ENCODE data around the gene PTGIS. TPM values are rescaled to one million over a fixed set of nuclear protein-coding genes. Genes with fewer than 3 reads are reported as not detected.
A peak's percentile ranks its signal among the peaks of the same experiment; 100 is the strongest.

PTGIS gene
- total RNA-seq, 1 donor from 2014 or later, result 31.3 TPM

DNA sequence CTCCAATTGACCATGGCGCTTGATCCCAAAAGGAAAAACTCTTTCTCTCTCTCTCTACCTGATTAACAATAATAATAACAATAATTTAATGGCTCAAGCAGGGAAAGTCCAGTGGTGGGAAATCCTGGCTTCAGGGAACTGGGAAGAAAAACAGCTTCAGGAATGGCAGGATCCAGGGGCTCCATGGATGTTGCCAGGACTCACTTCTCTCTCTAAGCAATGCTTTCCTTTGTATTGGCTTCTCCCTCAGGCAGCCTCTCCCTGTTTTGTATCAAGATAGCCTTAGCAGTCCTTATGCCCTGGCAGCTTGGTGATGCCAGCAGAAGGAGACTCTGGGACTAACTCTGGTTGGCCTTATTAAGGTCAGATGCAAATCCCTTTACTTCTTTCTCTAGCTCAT lies 13.5 kb upstream of the PTGIS start:
- no peak for DNase-seq (ENCODE audit: low spot score)
- H3K27me3 ChIP-seq, result no peaks in the 10 kb centered on the region
- H3K79me2 ChIP-seq (ENCODE audit: low read depth), result no peaks in the 10 kb centered on the region
- H3K36me3 ChIP-seq, result no peaks in the 10 kb centered on the region
- no peaks in the 10 kb centered on the region for H3K9me3 ChIP-seq (ENCODE audit: low read depth)
- H3K27me3 Mint-ChIP-seq (ENCODE audit: insufficient read depth, low read depth), result peaks cover 2% of the 10 kb centered on the region
- peaks cover 4% of the 10 kb centered on the region for H3F3A ChIP-seq (ENCODE audit: low read depth)
- H3K9ac ChIP-seq, result no peak overlapping the region
- TF ChIP-seq EZH2phosphoT487 (IDR thresholded peaks at IDR 0.05), result no peak
- peaks cover 11% of the 10 kb centered on the region for H3K4me1 Mint-ChIP-seq
- no peak overlapping the region for H3K4me3 Mint-ChIP-seq
- no peak overlapping the region for H3K4me3 ChIP-seq
- no peaks in the 10 kb centered on the region for H3K36me3 Mint-ChIP-seq
- no peak overlapping the region for H3K27ac Mint-ChIP-seq
- no peaks in the 10 kb centered on the region for H4K20me1 ChIP-seq (ENCODE audit: low read depth)
- no peak overlapping the region for H3K4me2 ChIP-seq
- peaks cover 7% of the 10 kb centered on the region for H3K4me1 ChIP-seq
- H3K27ac ChIP-seq, result no peak overlapping the region
- peaks cover 4% of the 10 kb centered on the region for H3K9me3 Mint-ChIP-seq
- H2AFZ ChIP-seq (replicated peaks), result no peak overlapping the region

DNA sequence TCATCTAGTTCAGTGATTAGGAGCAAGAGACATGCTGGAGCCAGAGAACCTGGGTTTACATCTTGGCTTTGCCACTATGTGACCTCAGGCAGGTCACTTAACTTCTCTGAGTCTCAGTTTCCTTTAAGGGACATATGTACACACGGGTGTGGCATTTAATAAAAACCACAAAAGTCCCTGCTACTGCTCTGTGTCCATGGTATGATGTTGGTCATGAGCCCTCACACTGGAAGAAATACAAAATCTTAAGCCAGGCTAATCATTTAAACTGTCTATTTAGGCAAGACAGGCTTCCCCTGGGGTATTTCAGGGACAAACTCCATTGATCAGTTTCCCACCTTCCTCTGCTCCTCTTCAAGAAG lies 12.9 kb upstream of the PTGIS start:
- Histone ChIP-seq H3K27ac (no peak overlapping the region), H2AFZ (replicated peaks) (no peak overlapping the region), H3K4me2 (no peak overlapping the region), H3K9me3 (ENCODE audit: low read depth) (no peaks in the 10 kb centered on the region), H4K20me1 (ENCODE audit: low read depth) (no peaks in the 10 kb centered on the region), H3K4me1 (peaks cover 7% of the 10 kb centered on the region), H3K79me2 (ENCODE audit: low read depth) (no peaks in the 10 kb centered on the region), H3K4me3 (no peak overlapping the region), H3K9ac (no peak overlapping the region), H3K36me3 (no peaks in the 10 kb centered on the region), H3F3A (ENCODE audit: low read depth) (peaks cover 4% of the 10 kb centered on the region), H3K27me3 (no peaks in the 10 kb centered on the region)
- no peak for TF ChIP-seq EZH2 (IDR thresholded peaks at IDR 0.05)
- TF ChIP-seq, protein P1, sequence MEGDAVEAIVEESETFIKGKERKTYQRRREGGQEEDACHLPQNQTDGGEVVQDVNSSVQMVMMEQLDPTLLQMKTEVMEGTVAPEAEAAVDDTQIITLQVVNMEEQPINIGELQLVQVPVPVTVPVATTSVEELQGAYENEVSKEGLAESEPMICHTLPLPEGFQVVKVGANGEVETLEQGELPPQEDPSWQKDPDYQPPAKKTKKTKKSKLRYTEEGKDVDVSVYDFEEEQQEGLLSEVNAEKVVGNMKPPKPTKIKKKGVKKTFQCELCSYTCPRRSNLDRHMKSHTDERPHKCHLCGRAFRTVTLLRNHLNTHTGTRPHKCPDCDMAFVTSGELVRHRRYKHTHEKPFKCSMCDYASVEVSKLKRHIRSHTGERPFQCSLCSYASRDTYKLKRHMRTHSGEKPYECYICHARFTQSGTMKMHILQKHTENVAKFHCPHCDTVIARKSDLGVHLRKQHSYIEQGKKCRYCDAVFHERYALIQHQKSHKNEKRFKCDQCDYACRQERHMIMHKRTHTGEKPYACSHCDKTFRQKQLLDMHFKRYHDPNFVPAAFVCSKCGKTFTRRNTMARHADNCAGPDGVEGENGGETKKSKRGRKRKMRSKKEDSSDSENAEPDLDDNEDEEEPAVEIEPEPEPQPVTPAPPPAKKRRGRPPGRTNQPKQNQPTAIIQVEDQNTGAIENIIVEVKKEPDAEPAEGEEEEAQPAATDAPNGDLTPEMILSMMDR (IDR thresholded peaks at IDR 0.05), result no peak
- TF ChIP-seq EZH2phosphoT487 (IDR thresholded peaks at IDR 0.05), result no peak
- H3K27me3 Mint-ChIP-seq (ENCODE audit: insufficient read depth, low read depth), result peaks cover 2% of the 10 kb centered on the region
- H3K4me3 Mint-ChIP-seq, result no peak overlapping the region
- DNase-seq (ENCODE audit: low spot score), result no peak
- no peak overlapping the region for H3K27ac Mint-ChIP-seq
- no peaks in the 10 kb centered on the region for H3K36me3 Mint-ChIP-seq
- H3K4me1 Mint-ChIP-seq, result peaks cover 11% of the 10 kb centered on the region
- H3K9me3 Mint-ChIP-seq, result peaks cover 4% of the 10 kb centered on the region

DNA sequence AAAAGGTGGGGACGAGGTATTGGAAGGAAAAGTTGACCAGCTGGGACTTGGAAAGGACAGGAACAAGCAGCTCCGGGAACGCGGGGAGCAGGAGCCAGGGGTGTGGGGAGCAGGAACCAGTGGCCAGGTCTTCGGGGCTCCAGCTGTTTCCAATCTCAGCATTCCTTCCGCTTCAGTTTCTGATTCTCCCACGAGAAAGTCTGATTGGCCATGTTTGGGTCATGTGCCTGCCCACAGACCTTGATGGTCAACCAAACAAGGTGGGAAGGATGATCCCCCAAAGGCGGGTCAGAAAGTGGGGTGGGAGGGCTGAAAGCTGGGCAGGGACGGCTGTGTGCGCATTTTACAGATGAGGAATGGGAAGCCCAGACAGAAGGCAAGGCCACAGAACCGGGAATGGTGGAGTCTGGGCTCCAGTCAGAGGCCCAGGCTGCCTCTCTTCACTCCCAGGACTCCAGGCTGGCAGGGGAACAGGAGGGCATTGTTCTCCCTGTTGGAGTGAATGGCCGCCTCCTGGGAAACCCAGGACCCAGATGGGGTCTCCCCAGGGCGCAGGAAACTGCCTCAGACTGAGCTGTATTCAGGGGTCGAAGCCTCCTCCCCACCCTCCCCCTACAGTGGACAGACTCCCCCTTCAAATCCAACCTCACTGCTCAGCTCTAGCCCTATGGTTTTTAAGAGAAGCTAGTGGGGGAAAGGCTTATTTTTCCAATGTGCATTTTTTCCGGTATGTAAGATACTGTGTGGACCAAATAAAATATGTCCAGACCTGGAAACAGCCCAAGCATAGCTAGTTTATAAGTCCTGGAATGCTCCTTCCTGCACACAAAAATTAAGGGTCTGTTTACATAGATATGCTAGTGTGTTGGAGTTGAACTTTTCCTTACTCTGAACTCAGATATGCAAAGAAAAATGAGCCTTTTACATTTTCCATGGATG lies 12.2 kb upstream of the PTGIS start:
- Histone ChIP-seq H3K27ac (no peak overlapping the region), H3K27me3 (no peaks in the 10 kb centered on the region), H3K4me3 (no peak overlapping the region), H3K9me3 (ENCODE audit: low read depth) (no peaks in the 10 kb centered on the region), H3F3A (ENCODE audit: low read depth) (peaks cover 4% of the 10 kb centered on the region), H3K36me3 (no peaks in the 10 kb centered on the region), H3K79me2 (ENCODE audit: low read depth) (no peaks in the 10 kb centered on the region), H2AFZ (replicated peaks) (peak overlapping the region; percentile 88), H3K4me1 (peaks cover 7% of the 10 kb centered on the region), H4K20me1 (ENCODE audit: low read depth) (no peaks in the 10 kb centered on the region), H3K9ac (no peak overlapping the region), H3K4me2 (no peak overlapping the region)
- H3K4me3 Mint-ChIP-seq, result no peak overlapping the region
- peaks cover 4% of the 10 kb centered on the region for H3K9me3 Mint-ChIP-seq
- no peak for TF ChIP-seq EZH2phosphoT487 (IDR thresholded peaks at IDR 0.05)
- no peak for TF ChIP-seq EZH2 (IDR thresholded peaks at IDR 0.05)
- TF ChIP-seq, protein P1 (IDR thresholded peaks at IDR 0.05), result no peak
- no peaks in the 10 kb centered on the region for H3K36me3 Mint-ChIP-seq
- H3K27ac Mint-ChIP-seq, result no peak overlapping the region
- peaks cover 2% of the 10 kb centered on the region for H3K27me3 Mint-ChIP-seq (ENCODE audit: insufficient read depth, low read depth)
- H3K4me1 Mint-ChIP-seq, result peaks cover 11% of the 10 kb centered on the region
- DNase-seq (ENCODE audit: low spot score), result no peak

DNA sequence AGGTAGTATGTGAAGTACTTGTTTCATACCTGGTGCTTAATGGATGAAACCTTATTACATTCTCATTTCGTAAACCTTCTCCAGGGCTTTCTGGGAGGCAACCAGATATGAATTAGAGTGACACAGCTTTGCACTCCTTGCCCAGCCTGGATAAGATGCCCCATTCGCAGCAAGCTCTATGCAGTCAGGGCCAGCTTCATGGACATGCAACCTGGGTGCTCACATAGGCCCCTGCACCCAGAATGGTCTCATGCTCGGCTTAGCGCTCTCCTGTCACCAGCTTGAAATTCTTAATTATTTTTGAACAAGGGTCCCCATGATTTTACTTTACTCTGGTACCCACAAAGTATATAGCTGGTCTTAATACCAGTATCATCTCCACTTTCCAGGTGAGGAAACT lies 11.3 kb upstream of the PTGIS start:
- Histone ChIP-seq H2AFZ (replicated peaks) (no peak overlapping the region), H4K20me1 (ENCODE audit: low read depth) (no peaks in the 10 kb centered on the region), H3F3A (ENCODE audit: low read depth) (peaks cover 4% of the 10 kb centered on the region), H3K36me3 (no peaks in the 10 kb centered on the region), H3K79me2 (ENCODE audit: low read depth) (no peaks in the 10 kb centered on the region), H3K27ac (no peak overlapping the region), H3K4me1 (peaks cover 7% of the 10 kb centered on the region), H3K4me3 (no peak overlapping the region), H3K27me3 (no peaks in the 10 kb centered on the region), H3K9ac (no peak overlapping the region), H3K9me3 (ENCODE audit: low read depth) (no peaks in the 10 kb centered on the region), H3K4me2 (no peak overlapping the region)
- Mint-ChIP-seq H3K4me3 (no peak overlapping the region), H3K9me3 (peaks cover 4% of the 10 kb centered on the region), H3K27ac (no peak overlapping the region), H3K4me1 (peaks cover 15% of the 10 kb centered on the region), H3K27me3 (ENCODE audit: insufficient read depth, low read depth) (peaks cover 2% of the 10 kb centered on the region), H3K36me3 (no peaks in the 10 kb centered on the region)
- DNase-seq (ENCODE audit: low spot score), result no peak
- TF ChIP-seq EZH2phosphoT487 (IDR thresholded peaks at IDR 0.05), result no peak
- no peak for TF ChIP-seq EZH2 (IDR thresholded peaks at IDR 0.05)
- TF ChIP-seq, protein P1 (IDR thresholded peaks at IDR 0.05), result no peak
